Measurements from ENCODE around the gene PIM3.

PIM3 gene

DNA sequence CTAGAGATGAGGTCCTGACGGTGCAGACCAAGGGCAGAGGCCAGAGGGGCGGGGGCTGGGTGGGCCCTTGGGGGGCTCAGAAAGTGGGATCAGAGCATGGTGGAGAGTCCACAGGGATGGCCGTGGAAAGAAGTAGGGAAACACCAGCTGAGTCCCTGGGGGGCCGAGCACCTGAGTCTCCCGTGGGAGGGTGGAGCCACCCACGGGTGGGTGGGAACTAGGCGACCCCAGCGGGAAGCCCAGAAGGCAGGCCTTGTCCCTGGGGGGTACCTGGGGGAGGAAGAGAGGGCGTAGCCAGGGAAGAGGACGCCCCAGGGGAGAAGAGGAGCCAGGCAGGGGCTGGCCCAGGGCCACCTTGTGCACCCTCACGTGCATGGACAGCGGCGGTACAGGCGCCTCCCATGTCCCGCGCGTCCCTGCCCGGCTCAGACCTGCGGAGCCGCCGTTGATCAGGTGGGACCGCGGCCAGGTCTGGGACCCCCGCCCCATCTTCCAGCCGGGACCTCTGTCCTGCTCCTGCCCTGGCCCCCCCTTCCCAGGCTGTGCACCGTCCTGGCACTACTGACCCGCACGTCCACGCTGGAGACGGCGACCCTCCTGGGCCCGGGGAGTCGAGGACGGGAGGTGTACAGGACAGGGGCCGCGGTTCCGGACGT lies 31.9 kb upstream of the PIM3 start:
- no peak for DNase-seq

- DNase-seq, result no peak
Measured at GRCh38 chr22:49929211-49929979, 31.2 kb upstream of the PIM3 start.

GRCh38 chr22:49929994-49930575 lies 30.5 kb upstream of the PIM3 start:
- no peak for DNase-seq

DNA sequence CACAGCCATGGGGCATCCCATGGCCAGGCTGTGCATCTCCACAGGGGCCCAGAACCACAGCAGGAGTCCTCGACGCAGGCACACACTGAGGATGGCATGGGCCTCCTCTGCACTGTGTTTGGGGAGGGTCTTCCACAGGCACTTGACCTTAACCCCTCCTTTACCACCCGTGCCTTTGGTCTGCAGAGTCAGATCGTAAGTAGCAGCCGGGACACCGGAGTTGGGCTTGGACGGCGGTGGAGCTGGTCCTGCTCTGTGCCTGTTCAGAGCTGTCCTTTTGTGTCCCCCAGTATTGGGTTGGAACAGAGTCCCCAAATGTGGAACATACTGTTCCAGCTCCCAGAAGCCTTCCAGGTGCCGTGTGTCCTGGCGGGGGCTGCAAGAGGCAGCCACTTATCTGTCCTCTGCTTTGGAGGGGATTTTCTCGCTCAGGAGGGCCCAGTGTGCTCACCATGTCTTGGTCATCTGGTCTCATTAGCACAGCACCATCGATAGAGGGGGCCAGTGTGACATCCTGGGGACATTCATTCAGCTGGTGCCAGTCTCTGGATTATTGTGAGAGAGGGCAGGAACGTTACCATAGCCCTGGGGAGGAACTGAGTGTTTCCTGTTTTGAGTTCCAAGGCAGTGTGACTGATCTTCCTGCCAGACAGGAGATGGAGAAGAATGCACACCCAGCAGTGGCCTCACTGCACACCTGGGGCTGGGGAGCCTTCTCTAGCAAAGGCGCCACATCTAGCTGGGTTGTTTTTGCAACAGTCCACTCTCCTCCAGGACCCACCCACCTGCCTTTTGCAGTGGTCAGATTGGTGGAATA lies 29.8 kb upstream of the PIM3 start:
- DNase-seq, result peak; percentile 82

DNA sequence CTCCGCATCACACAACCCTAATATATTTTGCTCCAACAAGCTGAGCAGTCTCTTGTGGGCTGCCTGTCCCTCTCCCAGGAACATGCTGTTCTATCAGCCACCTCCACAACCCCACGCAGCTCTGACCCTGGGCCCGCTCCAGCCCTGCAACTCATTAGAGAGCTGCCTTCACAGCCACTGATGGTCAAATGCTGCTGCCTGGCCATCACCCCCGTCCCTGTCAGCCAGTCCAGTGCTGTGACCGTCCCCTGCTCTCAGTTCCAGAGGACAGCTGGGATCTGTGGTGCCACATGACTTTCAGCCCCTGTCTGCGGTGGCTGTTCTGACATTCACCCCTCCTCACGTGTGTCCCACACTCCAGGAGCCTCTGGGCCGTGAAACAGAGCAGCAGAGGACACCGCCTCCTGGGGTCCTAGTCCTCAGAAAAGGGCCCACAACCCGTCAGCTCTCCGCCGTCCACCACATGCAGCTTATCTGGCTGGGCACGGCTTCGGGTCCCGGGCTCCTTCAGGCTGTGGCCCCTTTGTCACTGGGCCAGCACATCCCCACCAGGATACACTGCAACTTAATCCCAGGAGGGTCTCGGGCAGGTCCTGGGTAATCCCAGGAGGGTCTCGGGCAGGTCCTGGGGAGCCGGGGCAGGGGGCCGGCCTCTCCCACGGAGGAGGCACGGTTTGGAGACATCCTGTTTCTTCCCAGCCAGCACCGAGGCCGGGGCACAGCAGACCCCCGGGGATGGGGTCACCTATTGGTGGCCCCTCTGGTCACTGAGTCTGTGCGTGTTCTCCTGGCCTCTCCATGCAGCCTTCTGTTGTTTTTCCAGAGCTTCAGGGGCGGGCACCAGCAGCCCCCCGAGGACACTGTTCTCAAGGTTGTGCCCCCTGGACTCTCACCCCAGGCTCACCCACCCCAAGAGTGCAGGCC lies 27.1 kb upstream of the PIM3 start:
- DNase-seq, result no peak

GRCh38 chr22:49934160-49934890 lies 26.2 kb upstream of the PIM3 start:
- no peak for DNase-seq

- DNase-seq, result peak; percentile 21
Measured at GRCh38 chr22:49934891-49935557, 25.5 kb upstream of the PIM3 start.

GRCh38 chr22:49935561-49935960 lies 25.0 kb upstream of the PIM3 start:
- no peak for DNase-seq

DNA sequence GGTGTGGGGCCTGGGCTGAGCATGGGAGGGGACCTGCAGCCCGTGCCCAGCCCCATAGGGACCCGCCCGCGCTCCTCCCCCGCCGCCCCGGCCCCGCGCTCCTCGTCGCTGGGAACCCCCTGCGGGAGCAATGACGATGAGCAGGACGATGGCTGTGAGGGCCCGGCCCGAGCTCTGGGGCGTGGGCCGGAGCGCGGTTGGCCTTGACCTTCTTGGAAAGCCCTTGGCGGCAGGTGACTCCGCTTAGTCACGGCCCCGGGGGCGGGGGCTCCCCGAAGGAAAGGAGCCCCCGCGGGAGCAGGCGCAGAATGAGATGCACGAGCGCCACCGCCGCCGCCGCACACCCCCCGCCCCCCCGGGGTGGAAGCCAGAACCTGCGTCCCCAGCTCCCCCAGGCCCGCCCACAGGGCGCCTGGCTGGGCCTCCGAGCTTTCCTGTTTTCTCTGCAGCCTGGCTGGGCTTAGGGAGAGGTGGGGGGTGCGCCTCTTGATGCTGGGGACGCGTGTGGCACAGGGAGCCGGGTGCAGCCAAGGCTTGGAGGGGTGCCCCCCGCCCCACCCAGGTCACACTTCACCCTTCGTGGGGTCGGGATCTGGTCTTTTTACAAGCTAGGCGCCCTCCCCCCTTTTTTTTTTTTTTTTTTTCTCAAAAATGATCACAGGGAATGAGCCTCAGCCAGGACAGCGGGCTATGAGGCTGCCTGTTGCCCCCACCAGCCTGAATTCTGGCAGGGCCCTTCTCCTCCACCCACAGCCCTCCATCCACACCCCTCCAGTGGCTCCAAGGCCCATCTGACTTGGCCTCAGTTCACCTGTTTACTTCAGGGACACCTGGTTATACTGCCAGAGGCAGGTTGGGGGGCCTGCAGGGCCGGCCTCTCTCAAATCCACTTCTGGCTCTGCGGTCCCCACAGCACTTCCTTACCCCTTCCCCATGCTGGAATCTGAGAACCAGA lies 24.3 kb upstream of the PIM3 start:
- DNase-seq, result peak; percentile 75

GRCh38 chr22:49936973-49937757 lies 23.4 kb upstream of the PIM3 start:
- peak; percentile 10 for DNase-seq

DNA sequence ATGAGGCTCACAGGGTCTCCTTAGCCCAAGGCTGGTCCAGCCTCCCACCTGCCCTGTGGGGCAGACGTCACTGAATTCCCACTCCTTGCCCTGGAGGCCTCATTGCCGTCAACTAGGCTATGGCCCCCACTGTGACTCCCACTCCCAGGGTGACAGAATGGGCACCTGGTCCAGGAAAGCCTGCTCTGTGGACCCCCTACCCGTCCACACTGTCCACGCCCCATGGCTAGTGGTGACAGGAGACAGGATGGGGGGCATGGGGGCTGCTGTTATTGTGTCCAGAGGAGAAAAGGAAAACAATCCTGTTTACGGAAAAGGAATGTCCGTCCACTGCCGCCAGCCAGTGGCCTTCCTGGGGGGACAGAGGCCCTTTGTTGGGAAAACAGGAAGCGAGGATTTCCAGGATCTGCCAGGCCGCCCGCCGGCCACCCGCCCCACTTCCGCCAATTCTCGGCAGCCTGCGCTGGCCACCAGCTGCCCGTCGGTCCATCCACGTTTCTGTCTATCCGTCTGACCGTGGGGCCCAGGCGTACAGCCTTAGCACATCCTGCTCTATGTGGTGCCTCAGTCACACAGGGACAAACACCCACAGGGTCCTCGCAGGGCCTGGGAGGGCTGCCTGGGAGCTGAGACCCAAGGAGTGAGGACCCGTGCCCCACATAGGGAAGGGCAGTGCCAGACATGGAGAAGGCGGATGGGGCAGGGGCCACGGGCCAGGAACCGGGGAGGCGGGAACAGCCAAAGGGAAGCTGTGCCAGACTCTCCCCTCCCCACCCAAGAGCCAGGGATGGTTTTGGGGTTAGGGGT lies 22.6 kb upstream of the PIM3 start:
- no peak for DNase-seq

- DNase-seq, result no peak
Measured at GRCh38 chr22:49938565-49939136, 21.9 kb upstream of the PIM3 start.

DNA sequence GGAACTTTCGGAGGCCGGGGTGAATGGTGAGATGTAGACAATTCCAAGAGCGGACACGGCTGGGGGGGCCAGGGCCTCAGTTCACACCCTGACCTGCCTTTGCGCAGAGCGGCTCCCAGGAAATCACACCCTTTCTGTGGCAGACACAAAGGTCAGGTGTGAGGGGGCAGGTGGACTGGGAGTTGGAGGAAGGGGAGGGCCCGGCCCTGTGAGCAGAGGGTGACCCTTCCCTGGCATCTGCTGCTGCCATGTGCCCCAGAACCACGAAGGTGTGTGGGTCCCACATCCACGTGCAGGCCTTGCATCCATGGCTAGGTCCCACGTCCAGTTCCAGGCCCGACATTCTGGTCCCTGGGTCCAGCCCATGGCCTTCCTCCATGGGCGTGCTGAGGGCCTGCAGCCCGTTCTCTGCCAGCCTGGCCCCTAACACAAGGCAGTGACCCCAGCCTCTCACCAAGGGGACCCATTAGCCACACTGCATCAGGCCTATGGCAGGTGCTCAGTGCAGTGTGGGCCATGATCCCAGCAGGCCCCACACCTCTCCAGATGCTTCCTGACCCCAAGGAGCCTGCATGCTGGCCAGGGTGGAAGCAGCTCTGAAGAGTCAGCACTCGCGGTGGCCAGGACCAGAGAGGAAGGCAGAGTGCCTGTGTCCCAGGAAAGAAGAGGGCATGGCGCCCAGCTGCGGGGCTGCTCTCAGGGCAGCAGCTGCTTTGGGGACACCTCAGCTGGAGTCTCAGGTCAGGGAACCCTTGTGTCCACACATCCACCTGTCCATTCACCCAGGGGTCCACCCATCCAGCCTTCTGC lies 18.9 kb upstream of the PIM3 start:
- no peak for DNase-seq

- DNase-seq, result no peak
Measured at GRCh38 chr22:49942565-49943404, 17.8 kb upstream of the PIM3 start.

- DNase-seq, result no peak
Measured at GRCh38 chr22:49943405-49943765, 17.2 kb upstream of the PIM3 start.
